Skeletal muscle cell (primary cell): ENCODE results near the gene CERCAM.
A peak's percentile ranks its signal among the peaks of the same experiment; 100 is the strongest.
"Not testable (repeated sequence)": the region's sequence is repeated elsewhere in the genome, so short reads cannot be mapped to it uniquely, and the experiment has no call there.

ENCODE experiments used
- DNase-seq: peaks from one replicate; pipeline ENCODE4 v3.0.0-alpha.2; 2010; ENCODE audit warnings: low read depth
- H3K4me3 ChIP-seq: 2 replicates; pipeline ENCODE4 v1.5.1; 2011; ENCODE audit warnings: low read depth, mild to moderate bottlenecking, control low read depth, low read length, moderate library complexity

CERCAM gene

GRCh38 chr9:128414461-128414860 is 6.2 kb upstream of the CERCAM start:
- no peak for DNase-seq

GRCh38 chr9:128415281-128415680 is 5.4 kb upstream of the CERCAM start:
- DNase-seq = no peak

More at GRCh38 chr9:128414461-128414860, 6.2 kb upstream of the CERCAM start:
- no peak overlapping the region for H3K4me3 ChIP-seq

GRCh38 chr9:128416014-128416413 is 4.6 kb upstream of the CERCAM start:
- H3K4me3 ChIP-seq = no peak overlapping the region
- no peak for DNase-seq

More at GRCh38 chr9:128415281-128415680, 5.4 kb upstream of the CERCAM start:
- H3K4me3 ChIP-seq = no peak overlapping the region

- H3K4me3 ChIP-seq = no peak overlapping the region
- no peak for DNase-seq
Measured at GRCh38 chr9:128416432-128417019, 4.1 kb upstream of the CERCAM start.

- peak overlapping the region; percentile 89 for H3K4me3 ChIP-seq
- no peak for DNase-seq
Measured at GRCh38 chr9:128419061-128419925, 1.4 kb upstream of the CERCAM start.

GRCh38 chr9:128420060-128420650 is 502 bp upstream of the CERCAM start:
- peak overlapping the region; percentile 89 for H3K4me3 ChIP-seq
- DNase-seq = no peak

- no peak for DNase-seq
- H3K4me3 ChIP-seq = peak overlapping the region; percentile 89
Measured at GRCh38 chr9:128421482-128421996, 882 bp downstream of the CERCAM start.

GRCh38 chr9:128422022-128422782 is 1.5 kb downstream of the CERCAM start:
- H3K4me3 ChIP-seq = peak overlapping the region; percentile 89
- DNase-seq = not testable (repeated sequence)

GRCh38 chr9:128422783-128423150 is 2.1 kb downstream of the CERCAM start:
- H3K4me3 ChIP-seq = no peak overlapping the region
- DNase-seq = no peak

- H3K4me3 ChIP-seq, DNase-seq: not testable (repeated sequence)
Measured at GRCh38 chr9:128423356-128423755, 2.7 kb downstream of the CERCAM start.

- H3K4me3 ChIP-seq = no peak overlapping the region
- DNase-seq = no peak
Measured at GRCh38 chr9:128424268-128424780, 3.7 kb downstream of the CERCAM start.

- no peak overlapping the region for H3K4me3 ChIP-seq
- DNase-seq = no peak
Measured at GRCh38 chr9:128428644-128429512, 8.2 kb downstream of the CERCAM start.

- no peak for DNase-seq
- no peak overlapping the region for H3K4me3 ChIP-seq
Measured at GRCh38 chr9:128429513-128430086, 8.9 kb downstream of the CERCAM start.

- DNase-seq = no peak
- no peak overlapping the region for H3K4me3 ChIP-seq
Measured at GRCh38 chr9:128431207-128431606, 10.6 kb downstream of the CERCAM start.

GRCh38 chr9:128434340-128434739 is 13.7 kb downstream of the CERCAM start:
- H3K4me3 ChIP-seq = no peak overlapping the region
- DNase-seq = no peak

GRCh38 chr9:128435611-128436010 is 15.0 kb downstream of the CERCAM start:
- DNase-seq = no peak
- no peak overlapping the region for H3K4me3 ChIP-seq

- H3K4me3 ChIP-seq = no peak overlapping the region
Measured at GRCh38 chr9:128438343-128439109, 17.9 kb downstream of the CERCAM start.

More at GRCh38 chr9:128438343-128439109, 17.9 kb downstream of the CERCAM start:
- peak; percentile 27 for DNase-seq
